Stomach (tissue), 4 donors: ENCODE measurements around the gene ASPHD1.

Experiments used
- EP300 ChIP-seq: sonication (generic); formaldehyde crosslinking; IDR thresholded peaks from one replicate; pipeline ENCODE4 v1.6.1; 2017; ENCODE audit warnings: antibody characterized with exemption
- POLR2A ChIP-seq, 4 donors: fragments of 450-650 bp; IDR thresholded peaks; one replicate each; pipeline ENCODE4 v1.6.1; 2016; ENCODE audit warnings: antibody characterized with exemption in 4 of 4, control low read depth in 2 of 4, mild to moderate bottlenecking in 1 of 4, moderate library complexity in 1 of 4
- TF ChIP-seq, protein P1 (sequence below), 7 experiments: fragments of 450-650 bp in 4 of 7; fragments of 200-600 bp in 3 of 7; sonication (generic) in 3 of 7; IDR thresholded peaks; one replicate each; pipeline ENCODE4 v1.5.1; 2016 to 2019; ENCODE audit warnings: antibody characterized with exemption in 7 of 7, control low read depth in 2 of 7, mild to moderate bottlenecking in 1 of 7

GRCh38 chr16:29864205-29864604 is 36.1 kb upstream of the ASPHD1 start:
- TF ChIP-seq POLR2A (IDR thresholded peaks at IDR 0.05) (no peak), EP300 (no peak)
- TF ChIP-seq, protein P1, sequence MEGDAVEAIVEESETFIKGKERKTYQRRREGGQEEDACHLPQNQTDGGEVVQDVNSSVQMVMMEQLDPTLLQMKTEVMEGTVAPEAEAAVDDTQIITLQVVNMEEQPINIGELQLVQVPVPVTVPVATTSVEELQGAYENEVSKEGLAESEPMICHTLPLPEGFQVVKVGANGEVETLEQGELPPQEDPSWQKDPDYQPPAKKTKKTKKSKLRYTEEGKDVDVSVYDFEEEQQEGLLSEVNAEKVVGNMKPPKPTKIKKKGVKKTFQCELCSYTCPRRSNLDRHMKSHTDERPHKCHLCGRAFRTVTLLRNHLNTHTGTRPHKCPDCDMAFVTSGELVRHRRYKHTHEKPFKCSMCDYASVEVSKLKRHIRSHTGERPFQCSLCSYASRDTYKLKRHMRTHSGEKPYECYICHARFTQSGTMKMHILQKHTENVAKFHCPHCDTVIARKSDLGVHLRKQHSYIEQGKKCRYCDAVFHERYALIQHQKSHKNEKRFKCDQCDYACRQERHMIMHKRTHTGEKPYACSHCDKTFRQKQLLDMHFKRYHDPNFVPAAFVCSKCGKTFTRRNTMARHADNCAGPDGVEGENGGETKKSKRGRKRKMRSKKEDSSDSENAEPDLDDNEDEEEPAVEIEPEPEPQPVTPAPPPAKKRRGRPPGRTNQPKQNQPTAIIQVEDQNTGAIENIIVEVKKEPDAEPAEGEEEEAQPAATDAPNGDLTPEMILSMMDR (IDR thresholded peaks at IDR 0.05), result no peak
